Stimulated activated naive CD8-positive, alpha-beta T cell treated with anti-CD3 and anti-CD28 coated beads, Interleukin-15, amount 100 ng/mL, for 72 hours (primary cell): ENCODE results near the gene NT5C3A.
A peak's percentile ranks its signal among the peaks of the same experiment; 100 is the strongest.

ENCODE experiments used
- ATAC-seq: fragments of 150-1000 bp; cut with Tn5 transposase; 2 replicates; pipeline ENCODE4 v1.10.0; 2021; ENCODE audit warnings: mild to moderate bottlenecking, moderate library complexity
- DNase-seq, 2 donors: peaks; one replicate each; pipeline ENCODE4 v3.0.0; 2021 to 2022
- H3K27ac Mint-ChIP-seq, 2 donors: one replicate each; pipeline ENCODE4 v1.8.0; 2022; ENCODE audit warnings: mild to moderate bottlenecking in 2 of 2, mixed read lengths in 2 of 2, moderate library complexity in 2 of 2
- H3K27me3 Mint-ChIP-seq: one replicate; pipeline ENCODE4 v1.8.0; 2022; ENCODE audit warnings: mixed read lengths
- H3K4me1 Mint-ChIP-seq: one replicate; pipeline ENCODE4 v1.8.0; 2022; ENCODE audit warnings: mild to moderate bottlenecking, mixed read lengths
- H3K4me3 Mint-ChIP-seq, 2 donors: one replicate each; pipeline ENCODE4 v1.8.0; 2022; ENCODE audit warnings: mild to moderate bottlenecking in 2 of 2, mixed read lengths in 2 of 2, moderate library complexity in 1 of 2
- H3K9me3 Mint-ChIP-seq, 2 donors: one replicate each; pipeline ENCODE4 v1.8.0; 2022; ENCODE audit warnings: mixed read lengths in 2 of 2

Gene NT5C3A

GRCh38 chr7:33087858-33088257, 25.3 kb upstream of the NT5C3A start:
- H3K4me1 Mint-ChIP-seq = no peaks in the 10 kb centered on the region
- no peak overlapping the region for H3K27ac Mint-ChIP-seq

GRCh38 chr7:33087356-33087755, 24.8 kb upstream of the NT5C3A start:
- H3K4me1 Mint-ChIP-seq = no peaks in the 10 kb centered on the region
- H3K27me3 Mint-ChIP-seq = no peaks in the 10 kb centered on the region
- no peak overlapping the region for H3K4me3 Mint-ChIP-seq
- ATAC-seq = no peak
- H3K9me3 Mint-ChIP-seq = no peaks in the 10 kb centered on the region
- no peak overlapping the region for H3K27ac Mint-ChIP-seq
- no peak for DNase-seq

More at GRCh38 chr7:33087858-33088257, 25.3 kb upstream of the NT5C3A start:
- Mint-ChIP-seq H3K27me3 (no peaks in the 10 kb centered on the region), H3K9me3 (no peaks in the 10 kb centered on the region), H3K4me3 (no peak overlapping the region)
- no peak for ATAC-seq
- no peak for DNase-seq

GRCh38 chr7:33079763-33080690, 17.5 kb upstream of the NT5C3A start:
- Mint-ChIP-seq H3K9me3 (no peaks in the 10 kb centered on the region), H3K4me3 (no peak overlapping the region), H3K27me3 (no peaks in the 10 kb centered on the region), H3K4me1 (peaks cover 12% of the 10 kb centered on the region), H3K27ac (no peak overlapping the region)
- no peak for DNase-seq
- ATAC-seq = no peak

GRCh38 chr7:33079096-33079495, 16.5 kb upstream of the NT5C3A start:
- DNase-seq (no peak), ATAC-seq (no peak)
- no peaks in the 10 kb centered on the region for H3K27me3 Mint-ChIP-seq
- no peak overlapping the region for H3K4me3 Mint-ChIP-seq
- H3K27ac Mint-ChIP-seq = no peak overlapping the region
- peaks cover 12% of the 10 kb centered on the region for H3K4me1 Mint-ChIP-seq
- no peaks in the 10 kb centered on the region for H3K9me3 Mint-ChIP-seq

GRCh38 chr7:33076737-33077136, 14.2 kb upstream of the NT5C3A start:
- ATAC-seq = peak; percentile 23

GRCh38 chr7:33075818-33076518, 13.4 kb upstream of the NT5C3A start:
- Mint-ChIP-seq H3K27ac (no peak overlapping the region), H3K27me3 (peaks cover 19% of the 10 kb centered on the region), H3K4me1 (peaks cover 12% of the 10 kb centered on the region), H3K4me3 (no peak overlapping the region), H3K9me3 (peaks cover 0 to 3% of the 10 kb centered on the region in 2 donors)
- no peak for ATAC-seq
- no peak for DNase-seq

More at GRCh38 chr7:33076737-33077136, 14.2 kb upstream of the NT5C3A start:
- peaks cover 19% of the 10 kb centered on the region for H3K27me3 Mint-ChIP-seq
- DNase-seq = no peak
- no peaks in the 10 kb centered on the region for H3K9me3 Mint-ChIP-seq
- no peak overlapping the region for H3K4me3 Mint-ChIP-seq
- no peak overlapping the region for H3K27ac Mint-ChIP-seq
- peaks cover 12% of the 10 kb centered on the region for H3K4me1 Mint-ChIP-seq

GRCh38 chr7:33073243-33073642, 10.7 kb upstream of the NT5C3A start:
- peaks cover 10 to 19% of the 10 kb centered on the region in 2 donors for H3K9me3 Mint-ChIP-seq
- peaks cover 19% of the 10 kb centered on the region for H3K27me3 Mint-ChIP-seq
- H3K27ac Mint-ChIP-seq = no peak overlapping the region
- DNase-seq = no peak
- ATAC-seq = no peak
- no peak overlapping the region for H3K4me3 Mint-ChIP-seq
- H3K4me1 Mint-ChIP-seq = peaks cover 12% of the 10 kb centered on the region

- Mint-ChIP-seq H3K27ac (no peak overlapping the region), H3K27me3 (peaks cover 19% of the 10 kb centered on the region), H3K4me1 (peaks cover 9% of the 10 kb centered on the region), H3K9me3 (peaks cover 10 to 19% of the 10 kb centered on the region in 2 donors), H3K4me3 (no peak overlapping the region)
- ATAC-seq = no peak
- DNase-seq = no peak
Measured at GRCh38 chr7:33072471-33072870, 9.9 kb upstream of the NT5C3A start.

- Mint-ChIP-seq H3K4me1 (no peaks in the 10 kb centered on the region), H3K9me3 (peaks cover 17 to 27% of the 10 kb centered on the region in 2 donors), H3K27ac (no peak overlapping the region), H3K4me3 (no peak overlapping the region), H3K27me3 (peaks cover 28% of the 10 kb centered on the region)
- DNase-seq (no peak), ATAC-seq (no peak)
Measured at GRCh38 chr7:33070831-33071230, 8.3 kb upstream of the NT5C3A start.

- Mint-ChIP-seq H3K4me1 (no peaks in the 10 kb centered on the region), H3K4me3 (no peak overlapping the region), H3K27me3 (peaks cover 28% of the 10 kb centered on the region), H3K27ac (no peak overlapping the region), H3K9me3 (peaks cover 20 to 33% of the 10 kb centered on the region in 2 donors)
- no peak for DNase-seq
- no peak for ATAC-seq
Measured at GRCh38 chr7:33070277-33070676, 7.7 kb upstream of the NT5C3A start.

GRCh38 chr7:33067921-33068320, 5.3 kb upstream of the NT5C3A start:
- DNase-seq (no peak), ATAC-seq (no peak)
- no peak overlapping the region for H3K27ac Mint-ChIP-seq
- H3K4me3 Mint-ChIP-seq = no peak overlapping the region
- peaks cover 24 to 39% of the 10 kb centered on the region in 2 donors for H3K9me3 Mint-ChIP-seq
- peaks cover 19% of the 10 kb centered on the region for H3K27me3 Mint-ChIP-seq
- H3K4me1 Mint-ChIP-seq = peaks cover 5% of the 10 kb centered on the region

GRCh38 chr7:33066771-33067170, 4.2 kb upstream of the NT5C3A start:
- H3K4me3 Mint-ChIP-seq = no peak overlapping the region
- H3K27ac Mint-ChIP-seq = no peak overlapping the region
- ATAC-seq (no peak), DNase-seq (no peak)
- peaks cover 5% of the 10 kb centered on the region for H3K4me1 Mint-ChIP-seq
- H3K9me3 Mint-ChIP-seq = peaks cover 24 to 39% of the 10 kb centered on the region in 2 donors
- H3K27me3 Mint-ChIP-seq = peaks cover 9% of the 10 kb centered on the region

- Mint-ChIP-seq H3K4me3 (no peak overlapping the region), H3K27ac (no peak overlapping the region), H3K4me1 (peaks cover 6% of the 10 kb centered on the region), H3K27me3 (peaks cover 9% of the 10 kb centered on the region), H3K9me3 (peaks cover 24 to 36% of the 10 kb centered on the region in 2 donors)
- DNase-seq (no peak), ATAC-seq (no peak)
Measured at GRCh38 chr7:33065981-33066380, 3.4 kb upstream of the NT5C3A start.

- Mint-ChIP-seq H3K9me3 (peaks cover 14 to 20% of the 10 kb centered on the region in 2 donors), H3K27me3 (peaks cover 9% of the 10 kb centered on the region), H3K27ac (peak overlapping the region; percentile 92 to 97), H3K4me1 (peaks cover 32% of the 10 kb centered on the region), H3K4me3 (peak overlapping the region; percentile 97 to 99)
- DNase-seq = peak; percentile 91 to 93
- ATAC-seq = peak; percentile 96
Measured at GRCh38 chr7:33062782-33063443, 337 bp upstream of the NT5C3A start.

- no peak for ATAC-seq
- H3K4me1 Mint-ChIP-seq = peaks cover 32% of the 10 kb centered on the region
- peak overlapping the region; percentile 97 to 99 for H3K4me3 Mint-ChIP-seq
- peak overlapping the region; percentile 83 to 90 for H3K27ac Mint-ChIP-seq
- DNase-seq = no peak
- H3K27me3 Mint-ChIP-seq = peaks cover 5% of the 10 kb centered on the region
- peaks cover 12 to 18% of the 10 kb centered on the region in 2 donors for H3K9me3 Mint-ChIP-seq
Measured at GRCh38 chr7:33061282-33061937, 1.2 kb downstream of the NT5C3A start.
